Keratinocyte (primary cell): ENCODE measurements around the gene UBE2QL1. TPM values are rescaled to one million over a fixed set of nuclear protein-coding genes. Genes with fewer than 3 reads are reported as not detected.

Source experiments
- DNase-seq: peaks from one replicate; pipeline ENCODE4 v3.0.0-alpha.2; 2011; ENCODE audit warnings: low read depth, missing footprints, low spot score
- FAIRE-seq: peaks from 2 replicates; lab custom pipeline; 2011; peaks lifted over from hg19 to GRCh38; lab: Jason Lieb, UNC
- H2AFZ ChIP-seq: 2 replicates; pipeline ENCODE4 v1.6.0; 2012; ENCODE audit warnings: low read length, control low read depth, inconsistent platforms; ENCODE audit not compliant: control insufficient read depth
- H3K27ac ChIP-seq: 2 replicates; pipeline ENCODE4 v1.5.1; 2011; ENCODE audit warnings: low read length; ENCODE audit not compliant: control insufficient read depth, insufficient read depth
- H3K27me3 ChIP-seq: 3 replicates; pipeline ENCODE4 v1.6.0; 2011; ENCODE audit warnings: low read length; ENCODE audit not compliant: control insufficient read depth, insufficient read depth; ENCODE audit errors: extremely low read depth
- H3K36me3 ChIP-seq, 2 experiments: 2 replicates in 1 of 2; 3 replicates in 1 of 2; pipeline ENCODE4 v1.5.1; 2011; ENCODE audit warnings: low read length in 2 of 2, mild to moderate bottlenecking in 1 of 2; ENCODE audit not compliant: control insufficient read depth in 2 of 2, insufficient read depth in 2 of 2; ENCODE audit errors: extremely low read depth in 1 of 2
- H3K4me1 ChIP-seq: 3 replicates; pipeline ENCODE4 v1.5.1; 2011; ENCODE audit warnings: low read length; ENCODE audit not compliant: control insufficient read depth, insufficient read depth; ENCODE audit errors: extremely low read depth
- H3K4me2 ChIP-seq: 3 replicates; pipeline ENCODE4 v1.6.0; 2011; ENCODE audit warnings: low read depth, low read length; ENCODE audit not compliant: control insufficient read depth, insufficient read depth; ENCODE audit errors: extremely low read depth
- H3K4me3 ChIP-seq, 3 experiments: fragments of 200-600 bp in 1 of 3; sonication (generic) in 1 of 3; 2 replicates in 2 of 3; 3 replicates in 1 of 3; pipeline ENCODE4 v1.5.1; 2011 to 2016; ENCODE audit warnings: low read length in 3 of 3, mild to moderate bottlenecking in 3 of 3, control low read depth in 2 of 3, inconsistent platforms in 1 of 3, low read depth in 1 of 3, mixed read lengths in 1 of 3, mixed run types in 1 of 3, moderate library complexity in 1 of 3; ENCODE audit not compliant: control insufficient read depth in 2 of 3, insufficient read depth in 2 of 3; ENCODE audit errors: extremely low read depth in 1 of 3
- H3K79me2 ChIP-seq: 2 replicates; pipeline ENCODE4 v1.6.0; 2012; ENCODE audit warnings: low read length; ENCODE audit not compliant: control insufficient read depth, insufficient read depth
- H3K9ac ChIP-seq: 3 replicates; pipeline ENCODE4 v1.6.0; 2011; ENCODE audit warnings: low read length; ENCODE audit not compliant: control insufficient read depth, insufficient read depth; ENCODE audit errors: extremely low read depth
- H3K9me1 ChIP-seq: 3 replicates; pipeline ENCODE4 v1.6.0; 2011; ENCODE audit warnings: low read length; ENCODE audit not compliant: control insufficient read depth, insufficient read depth; ENCODE audit errors: extremely low read depth
- H3K9me3 ChIP-seq: 2 replicates; pipeline ENCODE4 v1.5.1; 2012; ENCODE audit warnings: low read depth, low read length; ENCODE audit not compliant: control insufficient read depth
- H4K20me1 ChIP-seq: 3 replicates; pipeline ENCODE4 v1.6.0; 2011; ENCODE audit warnings: low read length; ENCODE audit not compliant: control insufficient read depth, insufficient read depth; ENCODE audit errors: extremely low read depth
- CTCF ChIP-seq, 3 experiments: IDR thresholded peaks in 1 of 3; conservative IDR thresholded peaks in 1 of 3; optimal IDR thresholded peaks in 1 of 3; 2 replicates in 2 of 3; 3 replicates in 1 of 3; pipeline versions ENCODE3 to v1.5.1; 2011; ENCODE audit warnings: low read length in 3 of 3, mild to moderate bottlenecking in 3 of 3, moderate library complexity in 2 of 3, control low read depth in 1 of 3, inconsistent platforms in 1 of 3; ENCODE audit not compliant: insufficient read depth in 2 of 3; ENCODE audit errors: extremely low read depth in 1 of 3
- EZH2 ChIP-seq: IDR thresholded peaks from one replicate; pipeline ENCODE4 v1.6.1; 2012; ENCODE audit warnings: inconsistent platforms, mild to moderate bottlenecking, low read length, moderate library complexity
- dilution Hi-C: fragments of 300-500 bp; cut with MboI; formaldehyde crosslinking; loops from one replicate; pipeline ENCODE4 v1.7.0; 2020; ENCODE audit warnings: low sequenced_read_pairs; ENCODE audit not compliant: extremely low pct_ligation_motif_present
- polyA plus RNA-seq, 5 experiments: library from polyadenylated mRNA; depleted of rRNA in 3 of 5; stranded (reverse) in 3 of 5; stranded (forward) in 1 of 5; unstranded in 1 of 5; fragments of >200 nt; gene quantifications; 1 replicate in 1 of 5; 2 replicates in 3 of 5; 3 replicates in 1 of 5; pipeline versions ENCODE4 v1.2.1 to v1.2.3, GENCODE V29; 2011 to 2012; ENCODE audit warnings: missing spikeins in 2 of 5, low read depth in 1 of 5, low replicate concordance in 1 of 5

Gene UBE2QL1
- polyA plus RNA-seq, 1 donor (not counting 4 experiments of a cell fraction or from before 2014, with no cell fraction given), result not detected

- H3K4me1 ChIP-seq, result peaks cover 18% of the 10 kb centered on the region
- FAIRE-seq (no peak), DNase-seq (no peak)
- H3K27ac ChIP-seq, result no peak overlapping the region
- dilution Hi-C loops, result no loop called here
- H4K20me1 ChIP-seq, result no peaks in the 10 kb centered on the region
- no peak overlapping the region for H3K4me2 ChIP-seq
- no peak overlapping the region for H3K4me3 ChIP-seq
- H2AFZ ChIP-seq, result no peak overlapping the region
- H3K9me1 ChIP-seq, result no peaks in the 10 kb centered on the region
- no peaks in the 10 kb centered on the region for H3K27me3 ChIP-seq
- H3K9ac ChIP-seq, result no peak overlapping the region
- H3K79me2 ChIP-seq, result no peaks in the 10 kb centered on the region
- H3K36me3 ChIP-seq, result no peaks in the 10 kb centered on the region
- TF ChIP-seq EZH2, result no peak
- TF ChIP-seq CTCF (optimal IDR thresholded peaks at IDR 0.05 in 1 of 3, IDR thresholded peaks at IDR 0.05 in 1 of 3, conservative IDR thresholded peaks at IDR 0.05 in 1 of 3; ENCODE audit: extremely low read depth in 1 of 3, insufficient read depth in 2 of 3, low read length in 3 of 3), result no peak
- no peaks in the 10 kb centered on the region for H3K9me3 ChIP-seq
These were observed 18.1 kb upstream of the UBE2QL1 start for GRCh38 chr5:6430418-6431028.

GRCh38 chr5:6431214-6432195, 17.2 kb upstream of the UBE2QL1 start:
- H3K27ac ChIP-seq, result no peak overlapping the region
- FAIRE-seq (no peak), DNase-seq (no peak)
- no peak overlapping the region for H2AFZ ChIP-seq
- no peaks in the 10 kb centered on the region for H3K9me1 ChIP-seq
- H3K9ac ChIP-seq, result no peak overlapping the region
- H4K20me1 ChIP-seq, result no peaks in the 10 kb centered on the region
- no peaks in the 10 kb centered on the region for H3K9me3 ChIP-seq
- no peak for TF ChIP-seq CTCF (optimal IDR thresholded peaks at IDR 0.05 in 1 of 3, IDR thresholded peaks at IDR 0.05 in 1 of 3, conservative IDR thresholded peaks at IDR 0.05 in 1 of 3; ENCODE audit: extremely low read depth in 1 of 3, insufficient read depth in 2 of 3, low read length in 3 of 3)
- no peak for TF ChIP-seq EZH2
- H3K4me2 ChIP-seq, result no peak overlapping the region
- no peaks in the 10 kb centered on the region for H3K79me2 ChIP-seq
- H3K4me3 ChIP-seq, result no peak overlapping the region
- H3K36me3 ChIP-seq, result no peaks in the 10 kb centered on the region
- dilution Hi-C loops, result no loop called here
- no peaks in the 10 kb centered on the region for H3K27me3 ChIP-seq
- H3K4me1 ChIP-seq, result peaks cover 18% of the 10 kb centered on the region
